Kidney capillary endothelial cell (primary cell): ENCODE data around the gene ADGRV1.
"Not testable (repeated sequence)": the region's sequence is repeated elsewhere in the genome, so short reads cannot be mapped to it uniquely, and the experiment has no call there.

Source experiments
- DNase-seq: peaks from one replicate; pipeline ENCODE4 v3.0.0-alpha.2; 2018; ENCODE audit warnings: low spot score

ADGRV1 gene

GRCh38 chr5:90909101-90909503, 350.5 kb downstream of the ADGRV1 start:
- peak; percentile 50 for DNase-seq

- no peak for DNase-seq
Measured at GRCh38 chr5:90909940-90910339, 351.3 kb downstream of the ADGRV1 start.

- no peak for DNase-seq
Measured at GRCh38 chr5:90911169-90911568, 352.6 kb downstream of the ADGRV1 start.

GRCh38 chr5:90912476-90912875, 353.9 kb downstream of the ADGRV1 start:
- DNase-seq, result no peak

- no peak for DNase-seq
Measured at GRCh38 chr5:90915393-90915792, 356.8 kb downstream of the ADGRV1 start.

- DNase-seq, result no peak
Measured at GRCh38 chr5:90916947-90917800, 358.6 kb downstream of the ADGRV1 start.

- no peak for DNase-seq
Measured at GRCh38 chr5:90917928-90918668, 359.5 kb downstream of the ADGRV1 start.

- no peak for DNase-seq
Measured at GRCh38 chr5:90921418-90921973, 362.9 kb downstream of the ADGRV1 start.

- not testable (repeated sequence) for DNase-seq
Measured at GRCh38 chr5:90924222-90924621, 365.6 kb downstream of the ADGRV1 start.

- not testable (repeated sequence) for DNase-seq
Measured at GRCh38 chr5:90929013-90929839, 370.6 kb downstream of the ADGRV1 start.

GRCh38 chr5:90930062-90930461, 371.5 kb downstream of the ADGRV1 start:
- DNase-seq, result no peak

- DNase-seq, result no peak
Measured at GRCh38 chr5:90930756-90931431, 372.3 kb downstream of the ADGRV1 start.

- DNase-seq, result peak; percentile 53
Measured at GRCh38 chr5:90932052-90932699, 373.6 kb downstream of the ADGRV1 start.

GRCh38 chr5:90933298-90933697, 374.7 kb downstream of the ADGRV1 start:
- no peak for DNase-seq

- no peak for DNase-seq
Measured at GRCh38 chr5:90934091-90934719, 375.6 kb downstream of the ADGRV1 start.

GRCh38 chr5:90934738-90935137, 376.1 kb downstream of the ADGRV1 start:
- DNase-seq, result no peak

GRCh38 chr5:90939211-90939610, 380.6 kb downstream of the ADGRV1 start:
- no peak for DNase-seq

GRCh38 chr5:90940227-90940995, 381.8 kb downstream of the ADGRV1 start:
- DNase-seq, result no peak

GRCh38 chr5:90941002-90941720, 382.6 kb downstream of the ADGRV1 start:
- DNase-seq, result no peak
